ENCODE measurements around the gene FAM107A.
A peak's percentile ranks its signal among the peaks of the same experiment; 100 is the strongest.

FAM107A gene

DNA sequence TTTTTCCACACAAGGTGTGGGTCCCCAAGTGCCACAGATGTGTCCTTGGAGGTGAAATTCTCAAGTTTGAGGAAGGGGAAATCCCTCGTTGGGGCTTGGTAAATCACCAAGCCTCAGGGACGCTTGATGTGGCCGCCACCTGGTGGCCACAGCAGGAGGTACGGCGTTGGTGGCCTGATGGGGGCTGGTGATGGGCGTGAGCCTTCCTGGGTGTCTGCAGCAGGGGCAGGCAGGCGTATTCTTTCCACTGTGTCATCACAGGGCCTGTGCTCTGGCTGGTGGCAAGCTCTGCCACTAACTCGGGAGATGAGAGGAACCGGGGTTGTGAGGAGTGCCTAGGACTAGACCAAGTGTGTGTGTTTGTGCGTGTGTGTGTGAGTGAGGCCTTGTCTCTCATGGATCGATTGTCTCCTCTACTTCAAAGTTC, 44.4 kb downstream of the FAM107A start:
- Histone ChIP-seq H2BK15ac (replicated peaks; ENCODE audit: low read depth) (no peak overlapping the region), H3K79me2 (ENCODE audit: control insufficient read depth, insufficient read depth, low read length) (no peaks in the 10 kb centered on the region), H3K27me3 (ENCODE audit: insufficient read depth, low read length, poor library complexity) (no peaks in the 10 kb centered on the region), H3K18ac (ENCODE audit: low read length) (no peak overlapping the region), H4K5ac (ENCODE audit: low read length) (no peak overlapping the region), H3K4me3 (ENCODE audit: low read length) (no peak overlapping the region), H3K4me2 (ENCODE audit: low read length) (no peak overlapping the region), H3K27ac (ENCODE audit: low read depth, low read length) (no peak overlapping the region), H3K36me3 (ENCODE audit: control insufficient read depth, insufficient read depth, low read length) (no peaks in the 10 kb centered on the region), H2BK5ac (ENCODE audit: low read length) (peak overlapping the region; percentile 39), H2AK5ac (ENCODE audit: low read length) (peak overlapping the region; percentile 43), H3K4ac (ENCODE audit: low read depth, low read length) (no peak overlapping the region), H3K9ac (ENCODE audit: low read length) (peak overlapping the region; percentile 49), H4K8ac (ENCODE audit: low read depth, low read length) (no peak overlapping the region), H3K4me1 (ENCODE audit: control insufficient read depth, low read depth, low read length) (no peaks in the 10 kb centered on the region), H3K23ac (ENCODE audit: low read length) (no peak overlapping the region), H2BK120ac (ENCODE audit: low read depth, low read length) (no peak overlapping the region), H3K79me1 (ENCODE audit: low read length) (no peaks in the 10 kb centered on the region), H3K56ac (ENCODE audit: low read length) (peak overlapping the region; percentile 87)
- WGBS (ENCODE audit: extremely low coverage, insufficient coverage, low lambda C conversion rate), result no CpG with 5 or more reads among the region's 11 CpGs
- peak; percentile 86 for DNase-seq

DNA sequence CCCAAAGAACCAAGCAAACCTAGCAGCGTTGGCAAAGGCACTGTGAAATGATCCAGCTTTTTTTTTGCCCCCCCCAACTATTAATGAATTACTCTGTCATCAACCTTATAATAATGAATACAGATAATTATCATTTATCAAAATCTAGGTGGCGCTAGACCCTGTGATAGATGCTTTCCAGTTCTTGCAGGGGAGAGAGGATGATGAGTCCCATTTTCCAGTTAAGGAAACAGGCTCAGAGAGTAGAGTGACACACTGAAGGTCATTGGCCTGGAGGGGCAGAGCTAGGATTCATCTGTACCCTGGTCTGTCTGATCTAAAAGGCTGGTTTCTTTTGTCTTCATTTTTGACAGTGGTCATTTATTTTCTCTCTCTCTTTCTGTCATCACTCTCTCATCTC, 45.2 kb downstream of the FAM107A start:
- no peak overlapping the region for H3K18ac ChIP-seq (ENCODE audit: low read length)
- H3K9ac ChIP-seq (ENCODE audit: low read length), result no peak overlapping the region
- DNase-seq, result no peak
- H3K23ac ChIP-seq (ENCODE audit: low read length), result no peak overlapping the region
- no peak overlapping the region for H2BK15ac ChIP-seq (replicated peaks; ENCODE audit: low read depth)
- H2AK5ac ChIP-seq (ENCODE audit: low read length), result no peak overlapping the region
- no peak overlapping the region for H2BK5ac ChIP-seq (ENCODE audit: low read length)
- H3K4ac ChIP-seq (ENCODE audit: low read depth, low read length), result no peak overlapping the region
- no peaks in the 10 kb centered on the region for H3K4me1 ChIP-seq (ENCODE audit: control insufficient read depth, low read depth, low read length)
- H3K79me1 ChIP-seq (ENCODE audit: low read length), result no peaks in the 10 kb centered on the region
- no peak overlapping the region for H3K27ac ChIP-seq (ENCODE audit: low read depth, low read length)
- H2BK120ac ChIP-seq (ENCODE audit: low read depth, low read length), result no peak overlapping the region
- no peaks in the 10 kb centered on the region for H3K27me3 ChIP-seq (ENCODE audit: insufficient read depth, low read length, poor library complexity)
- no CpG with 5 or more reads among the region's 2 CpGs for WGBS (ENCODE audit: extremely low coverage, insufficient coverage, low lambda C conversion rate)
- H3K4me3 ChIP-seq (ENCODE audit: low read length), result no peak overlapping the region
- no peak overlapping the region for H3K4me2 ChIP-seq (ENCODE audit: low read length)
- H3K79me2 ChIP-seq (ENCODE audit: control insufficient read depth, insufficient read depth, low read length), result no peaks in the 10 kb centered on the region
- no peak overlapping the region for H4K5ac ChIP-seq (ENCODE audit: low read length)
- H4K8ac ChIP-seq (ENCODE audit: low read depth, low read length), result no peak overlapping the region
- H3K56ac ChIP-seq (ENCODE audit: low read length), result no peak overlapping the region
- no peaks in the 10 kb centered on the region for H3K36me3 ChIP-seq (ENCODE audit: control insufficient read depth, insufficient read depth, low read length)

GRCh38 chr3:58531555-58531954, 45.6 kb downstream of the FAM107A start:
- no CpG with 5 or more reads among the region's 7 CpGs for WGBS (ENCODE audit: extremely low coverage, insufficient coverage, low lambda C conversion rate)

GRCh38 chr3:58530354-58530865, 46.8 kb downstream of the FAM107A start:
- Histone ChIP-seq H3K36me3 (ENCODE audit: control insufficient read depth, insufficient read depth, low read length) (no peaks in the 10 kb centered on the region), H3K4me1 (ENCODE audit: control insufficient read depth, low read depth, low read length) (peaks cover 4% of the 10 kb centered on the region), H3K56ac (ENCODE audit: low read length) (peak overlapping the region; percentile 31), H3K4me3 (ENCODE audit: low read length) (no peak overlapping the region), H3K79me1 (ENCODE audit: low read length) (no peaks in the 10 kb centered on the region), H4K8ac (ENCODE audit: low read depth, low read length) (no peak overlapping the region), H3K18ac (ENCODE audit: low read length) (no peak overlapping the region), H3K27me3 (ENCODE audit: insufficient read depth, low read length, poor library complexity) (no peaks in the 10 kb centered on the region), H3K9ac (ENCODE audit: low read length) (no peak overlapping the region), H2BK5ac (ENCODE audit: low read length) (no peak overlapping the region), H3K4ac (ENCODE audit: low read depth, low read length) (no peak overlapping the region), H2BK120ac (ENCODE audit: low read depth, low read length) (no peak overlapping the region), H4K5ac (ENCODE audit: low read length) (no peak overlapping the region), H2BK15ac (replicated peaks; ENCODE audit: low read depth) (no peak overlapping the region), H3K79me2 (ENCODE audit: control insufficient read depth, insufficient read depth, low read length) (no peaks in the 10 kb centered on the region), H3K27ac (ENCODE audit: low read depth, low read length) (no peak overlapping the region), H3K4me2 (ENCODE audit: low read length) (no peak overlapping the region), H3K23ac (ENCODE audit: low read length) (no peak overlapping the region), H2AK5ac (ENCODE audit: low read length) (no peak overlapping the region)
- no CpG with 5 or more reads among the region's 18 CpGs for WGBS (ENCODE audit: extremely low coverage, insufficient coverage, low lambda C conversion rate)
- no peak for DNase-seq

More at GRCh38 chr3:58531555-58531954, 45.6 kb downstream of the FAM107A start:
- no peak overlapping the region for H2BK120ac ChIP-seq (ENCODE audit: low read depth, low read length)
- no peak overlapping the region for H3K56ac ChIP-seq (ENCODE audit: low read length)
- H3K27ac ChIP-seq (ENCODE audit: low read depth, low read length), result no peak overlapping the region
- no peak overlapping the region for H4K8ac ChIP-seq (ENCODE audit: low read depth, low read length)
- no peak overlapping the region for H3K4ac ChIP-seq (ENCODE audit: low read depth, low read length)
- no peaks in the 10 kb centered on the region for H3K79me1 ChIP-seq (ENCODE audit: low read length)
- H3K4me3 ChIP-seq (ENCODE audit: low read length), result no peak overlapping the region
- H3K23ac ChIP-seq (ENCODE audit: low read length), result no peak overlapping the region
- H3K27me3 ChIP-seq (ENCODE audit: insufficient read depth, low read length, poor library complexity), result no peaks in the 10 kb centered on the region
- no peaks in the 10 kb centered on the region for H3K79me2 ChIP-seq (ENCODE audit: control insufficient read depth, insufficient read depth, low read length)
- H2BK5ac ChIP-seq (ENCODE audit: low read length), result no peak overlapping the region
- no peaks in the 10 kb centered on the region for H3K36me3 ChIP-seq (ENCODE audit: control insufficient read depth, insufficient read depth, low read length)
- no peak overlapping the region for H3K18ac ChIP-seq (ENCODE audit: low read length)
- no peak overlapping the region for H3K9ac ChIP-seq (ENCODE audit: low read length)
- DNase-seq, result no peak
- H3K4me1 ChIP-seq (ENCODE audit: control insufficient read depth, low read depth, low read length), result peaks cover under 1% of the 10 kb centered on the region
- no peak overlapping the region for H4K5ac ChIP-seq (ENCODE audit: low read length)
- H2BK15ac ChIP-seq (replicated peaks; ENCODE audit: low read depth), result no peak overlapping the region
- no peak overlapping the region for H2AK5ac ChIP-seq (ENCODE audit: low read length)
- H3K4me2 ChIP-seq (ENCODE audit: low read length), result no peak overlapping the region

GRCh38 chr3:58529516-58530353, 47.5 kb downstream of the FAM107A start:
- Histone ChIP-seq H4K5ac (ENCODE audit: low read length) (no peak overlapping the region), H3K27ac (ENCODE audit: low read depth, low read length) (no peak overlapping the region), H3K79me1 (ENCODE audit: low read length) (no peaks in the 10 kb centered on the region), H3K4me3 (ENCODE audit: low read length) (no peak overlapping the region), H2BK15ac (replicated peaks; ENCODE audit: low read depth) (no peak overlapping the region), H3K18ac (ENCODE audit: low read length) (no peak overlapping the region), H2BK120ac (ENCODE audit: low read depth, low read length) (no peak overlapping the region), H4K8ac (ENCODE audit: low read depth, low read length) (no peak overlapping the region), H2AK5ac (ENCODE audit: low read length) (no peak overlapping the region), H2BK5ac (ENCODE audit: low read length) (no peak overlapping the region), H3K4ac (ENCODE audit: low read depth, low read length) (no peak overlapping the region), H3K4me1 (ENCODE audit: control insufficient read depth, low read depth, low read length) (peaks cover 4% of the 10 kb centered on the region), H3K27me3 (ENCODE audit: insufficient read depth, low read length, poor library complexity) (no peaks in the 10 kb centered on the region), H3K79me2 (ENCODE audit: control insufficient read depth, insufficient read depth, low read length) (no peaks in the 10 kb centered on the region), H3K4me2 (ENCODE audit: low read length) (no peak overlapping the region), H3K36me3 (ENCODE audit: control insufficient read depth, insufficient read depth, low read length) (no peaks in the 10 kb centered on the region), H3K23ac (ENCODE audit: low read length) (no peak overlapping the region), H3K9ac (ENCODE audit: low read length) (no peak overlapping the region), H3K56ac (ENCODE audit: low read length) (peak overlapping the region; percentile 62)
- peak; percentile 88 for DNase-seq
- WGBS (ENCODE audit: extremely low coverage, insufficient coverage, low lambda C conversion rate), result no CpG with 5 or more reads among the region's 15 CpGs

All from mesendoderm (in vitro differentiated cells).